Measurements from ENCODE around the gene ZDHHC23.

The ZDHHC23 gene

GRCh38 chr3:114011059-114011797 lies 63.4 kb downstream of the ZDHHC23 start:
- no peak for DNase-seq

All from stimulated activated CD8-positive, alpha-beta memory T cell treated with anti-CD3 and anti-CD28 coated beads, Interleukin-4, amount 100 ng/mL, for 48 hours (primary cell).